Fibroblast of skin of scalp (primary cell): ENCODE measurements around the gene SERINC2.

Experiments used
- DNase-seq: peaks from one replicate; pipeline ENCODE4 v3.0.0-alpha.2; 2013

Gene SERINC2

GRCh38 chr1:31434101-31434871 lies 21.3 kb downstream of the SERINC2 start:
- DNase-seq: no peak

GRCh38 chr1:31434979-31435378 lies 22.0 kb downstream of the SERINC2 start:
- no peak for DNase-seq

- no peak for DNase-seq
Observed at GRCh38 chr1:31435471-31436409, 22.7 kb downstream of the SERINC2 start.

GRCh38 chr1:31436596-31437432 lies 23.8 kb downstream of the SERINC2 start:
- DNase-seq: no peak

- no peak for DNase-seq
Observed at GRCh38 chr1:31437433-31438037, 24.5 kb downstream of the SERINC2 start.

GRCh38 chr1:31439276-31439675 lies 26.3 kb downstream of the SERINC2 start:
- DNase-seq: no peak

- no peak for DNase-seq
Observed at GRCh38 chr1:31441073-31441472, 28.1 kb downstream of the SERINC2 start.

- no peak for DNase-seq
Observed at GRCh38 chr1:31441558-31441957, 28.5 kb downstream of the SERINC2 start.

GRCh38 chr1:31441970-31442647 lies 29.1 kb downstream of the SERINC2 start:
- no peak for DNase-seq

GRCh38 chr1:31442648-31442994 lies 29.6 kb downstream of the SERINC2 start:
- DNase-seq: no peak

- DNase-seq: no peak
Observed at GRCh38 chr1:31443673-31444072, 30.7 kb downstream of the SERINC2 start.

- DNase-seq: no peak
Observed at GRCh38 chr1:31444725-31445448, 31.9 kb downstream of the SERINC2 start.

- no peak for DNase-seq
Observed at GRCh38 chr1:31445951-31446350, 32.9 kb downstream of the SERINC2 start.

- DNase-seq: no peak
Observed at GRCh38 chr1:31447210-31447609, 34.2 kb downstream of the SERINC2 start.

GRCh38 chr1:31453384-31454079 lies 40.5 kb downstream of the SERINC2 start:
- DNase-seq: no peak

GRCh38 chr1:31458287-31458896 lies 45.4 kb downstream of the SERINC2 start:
- DNase-seq: no peak

GRCh38 chr1:31460027-31460426 lies 47.0 kb downstream of the SERINC2 start:
- DNase-seq: peak; percentile 11

- DNase-seq: no peak
Observed at GRCh38 chr1:31467005-31467674, 54.1 kb downstream of the SERINC2 start.

- DNase-seq: no peak
Observed at GRCh38 chr1:31470794-31471315, 57.8 kb downstream of the SERINC2 start.
